Myocyte (in vitro differentiated cells): Measurements from ENCODE around the gene DOCK10. TPM values are rescaled to one million over a fixed set of nuclear protein-coding genes. Genes with fewer than 3 reads are reported as not detected.

Source experiments
- DNase-seq: peaks from one replicate; pipeline ENCODE4 v3.0.0-alpha.2; 2012; ENCODE audit warnings: low read depth
- total RNA-seq: library from RNA; depleted of rRNA; stranded (reverse); fragments of >200 nt; gene quantifications from 2 replicates; pipeline ENCODE4 v1.2.3, GENCODE V29; 2014

DOCK10 gene
- total RNA-seq, 1 donor from 2014 or later = 16.5 TPM

DNA sequence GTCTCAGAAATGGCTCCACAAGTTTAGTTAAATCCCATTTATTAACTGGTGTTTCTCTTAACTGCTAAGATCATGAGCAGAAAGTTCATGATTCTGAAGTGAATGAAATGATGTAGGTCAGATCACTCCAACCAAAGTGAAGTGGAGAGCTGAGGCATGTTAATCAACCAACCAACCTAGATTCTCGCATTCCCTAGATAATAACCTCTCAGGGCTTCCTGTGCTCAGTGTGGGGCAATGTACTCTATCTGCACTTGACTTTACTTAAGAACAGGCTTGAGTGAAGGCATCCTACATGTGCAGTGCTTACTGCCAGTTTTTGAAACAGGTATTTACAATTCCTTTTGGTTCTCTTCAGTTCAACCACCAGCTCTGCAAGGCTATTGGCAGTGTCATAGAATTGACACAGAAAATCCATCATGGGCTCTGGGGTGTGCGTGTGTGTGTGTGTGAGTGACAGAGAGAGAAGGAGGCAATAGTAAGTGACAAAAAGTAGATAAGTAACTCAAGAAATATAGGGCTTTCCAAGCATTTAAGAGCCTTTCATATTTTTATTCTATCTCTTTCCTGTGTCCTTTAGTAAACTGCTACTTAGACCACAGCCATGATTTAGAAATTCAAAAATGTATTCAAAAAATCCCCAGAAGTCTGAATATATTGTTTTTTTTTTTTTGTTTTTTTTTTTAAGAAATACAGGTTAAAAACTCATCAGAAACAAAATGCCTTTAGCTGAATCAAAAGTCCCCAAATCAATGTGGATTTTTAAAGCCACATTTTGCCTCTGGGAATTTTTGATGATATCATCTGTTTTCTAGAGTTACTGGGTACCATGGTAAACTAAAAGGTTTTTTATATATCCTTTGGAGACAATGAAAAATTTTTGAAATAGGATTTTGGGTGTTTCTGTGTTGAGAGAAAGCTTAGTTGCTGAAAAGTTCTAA, 28.6 kb downstream of the DOCK10 start:
- no peak for DNase-seq

DNA sequence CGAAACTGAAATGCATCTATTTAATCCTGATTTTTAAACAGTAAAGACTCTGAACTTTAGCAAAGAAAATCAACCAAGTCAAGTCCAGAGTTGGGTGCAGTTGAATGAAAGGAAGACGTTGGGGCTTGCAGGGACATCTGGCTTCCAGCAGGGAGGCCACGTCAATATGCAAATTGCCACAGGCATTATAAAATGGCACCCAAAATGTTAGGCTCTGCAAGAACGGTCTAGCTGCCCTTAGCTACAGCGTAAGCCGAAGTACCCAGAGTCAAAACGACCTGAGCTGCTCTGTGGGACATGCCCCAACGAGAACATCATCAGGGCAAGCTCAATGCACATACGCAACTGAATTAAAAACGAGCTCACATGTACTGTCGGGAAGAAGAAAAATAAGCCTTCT, 30.7 kb downstream of the DOCK10 start:
- DNase-seq = no peak

DNA sequence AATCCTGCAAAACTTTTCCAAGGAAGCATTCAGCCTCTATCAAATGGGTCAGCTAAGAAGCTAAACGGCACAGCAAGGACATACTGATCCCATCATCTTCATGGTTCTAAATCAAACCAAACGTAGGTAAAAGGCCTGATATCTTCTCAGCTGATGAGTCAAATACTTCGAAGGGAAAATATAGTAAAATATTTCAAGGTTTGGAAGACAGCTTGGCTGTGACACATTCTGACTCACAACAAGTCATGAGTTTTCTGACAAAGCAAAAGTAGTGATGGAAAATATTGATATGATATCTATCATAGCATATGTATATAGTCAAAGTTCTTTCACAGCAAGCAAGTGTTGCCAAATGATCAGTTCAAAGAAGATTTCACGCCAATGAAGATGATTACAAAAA, 31.5 kb downstream of the DOCK10 start:
- peak; percentile 38 for DNase-seq

DNA sequence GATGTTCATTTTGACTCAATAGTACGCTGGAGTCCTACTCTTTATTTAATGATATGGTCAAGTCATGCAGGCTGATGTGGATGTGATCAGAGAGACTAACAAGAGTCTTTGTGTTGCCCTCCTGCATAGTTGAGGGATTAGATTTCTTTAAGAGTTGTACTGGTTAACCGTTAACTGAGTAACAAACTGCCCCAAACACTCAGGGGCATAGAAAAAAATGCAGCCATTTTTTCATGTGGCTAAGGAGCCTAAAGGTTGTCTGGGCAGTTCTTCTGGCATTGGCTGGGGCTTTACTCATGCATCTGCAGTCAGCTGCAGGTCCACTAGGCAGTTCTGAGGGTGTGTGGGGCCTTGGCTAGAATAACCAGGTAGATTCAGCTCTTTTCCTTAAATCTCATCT, 32.5 kb downstream of the DOCK10 start:
- no peak for DNase-seq

DNA sequence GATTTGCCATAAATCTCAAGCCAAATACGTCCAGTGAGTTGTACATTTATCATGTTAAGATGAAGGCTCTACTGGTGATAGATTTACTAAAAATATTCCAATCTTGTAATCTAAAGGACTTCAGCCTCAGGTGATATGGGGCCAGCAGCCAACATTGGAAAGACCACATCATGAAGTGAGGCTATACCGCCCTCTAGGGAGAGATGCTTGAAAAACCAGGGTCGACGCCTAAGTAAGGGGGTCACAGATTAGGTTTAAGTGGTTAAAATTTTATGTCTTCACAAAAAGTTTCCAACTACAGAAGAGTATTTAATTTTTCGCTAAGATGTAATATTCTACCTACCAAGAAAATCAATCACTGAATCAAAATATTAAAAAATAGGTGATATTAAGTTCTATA, 33.3 kb downstream of the DOCK10 start:
- DNase-seq = peak; percentile 36

DNA sequence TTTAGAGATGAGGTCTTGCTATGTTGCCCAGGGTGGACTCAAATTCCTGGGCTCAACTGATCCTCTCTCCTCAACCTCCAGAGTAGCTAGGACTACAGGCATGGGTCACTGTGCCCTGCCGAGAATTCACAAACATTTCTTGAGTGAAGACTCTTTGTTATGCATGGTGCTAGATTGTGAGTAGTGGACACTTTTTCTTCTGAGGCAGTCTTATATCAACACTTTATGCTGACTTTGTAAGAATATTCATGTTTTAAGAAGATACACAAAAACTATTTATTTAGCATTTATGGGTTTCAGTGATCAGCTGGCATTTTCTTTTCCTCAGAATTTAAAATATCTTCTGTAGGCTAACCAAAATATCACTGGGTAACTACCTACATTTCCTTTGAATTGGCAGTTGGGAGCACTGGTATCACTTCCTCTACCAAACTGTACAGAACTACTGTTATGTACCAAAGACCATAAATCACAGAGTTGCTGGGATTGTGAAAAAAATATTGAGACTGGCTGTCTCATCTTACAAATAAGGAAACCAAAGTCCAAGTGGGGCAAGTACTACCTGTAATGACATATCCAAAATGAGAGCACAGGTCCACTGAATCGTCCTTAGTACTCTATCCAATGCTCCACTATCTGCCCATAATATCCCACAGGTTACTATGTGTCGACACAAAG, 34.0 kb downstream of the DOCK10 start:
- no peak for DNase-seq

DNA sequence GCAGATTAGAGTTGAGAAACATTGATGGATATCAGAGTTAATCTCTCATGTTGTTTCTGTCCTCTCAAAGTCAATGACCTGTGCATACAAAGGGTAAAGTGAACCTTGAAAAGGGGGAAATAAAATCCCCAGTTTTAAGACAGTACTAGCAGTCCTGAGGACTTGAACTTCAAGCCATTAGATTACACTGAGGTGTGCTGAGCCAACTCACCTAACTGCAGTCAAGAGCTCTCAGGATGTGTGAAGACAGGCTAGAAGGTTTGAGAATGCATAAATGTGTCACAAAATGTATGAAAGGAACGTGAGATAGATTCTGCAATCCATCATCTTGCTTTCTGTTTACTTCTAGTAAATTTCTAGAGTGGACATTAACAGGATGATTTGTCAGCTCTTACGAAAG, 35.5 kb downstream of the DOCK10 start:
- no peak for DNase-seq

DNA sequence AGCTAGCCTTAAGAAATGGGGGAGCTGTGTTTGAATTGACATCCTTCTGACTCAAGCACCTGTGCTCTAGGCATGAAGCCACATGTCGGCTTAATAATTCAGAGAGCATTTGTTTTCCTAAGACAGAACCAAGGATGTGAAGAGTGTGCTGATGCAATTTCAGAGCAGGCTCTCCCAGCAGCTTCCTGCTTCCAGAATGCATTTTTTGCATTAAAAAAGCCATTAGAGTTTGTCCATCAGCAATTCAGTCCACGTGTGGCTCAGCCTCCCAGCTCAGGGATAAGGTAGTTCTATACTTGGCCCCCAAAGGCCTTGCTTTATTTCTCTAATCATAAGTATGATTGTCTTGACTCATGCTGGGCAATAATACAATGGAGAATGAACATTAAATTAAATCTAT, 37.7 kb downstream of the DOCK10 start:
- peak; percentile 60 for DNase-seq

DNA sequence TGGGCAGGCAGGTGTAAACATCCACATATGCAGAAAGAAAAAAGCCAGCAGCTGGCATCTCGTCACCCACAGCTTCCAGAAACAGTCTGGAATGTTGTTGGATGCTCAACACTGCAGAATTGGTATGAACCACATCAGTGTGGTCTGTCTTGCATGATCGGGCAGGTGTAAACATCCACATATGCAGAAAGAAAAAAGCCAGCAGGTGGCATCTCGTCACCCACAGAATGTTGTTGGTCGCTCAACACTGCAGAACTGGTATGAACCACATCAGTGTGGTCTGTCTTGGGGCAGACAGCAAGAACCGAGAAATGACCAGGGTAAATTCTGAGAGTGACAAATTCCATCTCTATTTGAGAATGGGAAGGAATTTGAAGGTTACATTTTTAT, 39.6 kb downstream of the DOCK10 start:
- peak; percentile 83 for DNase-seq

DNA sequence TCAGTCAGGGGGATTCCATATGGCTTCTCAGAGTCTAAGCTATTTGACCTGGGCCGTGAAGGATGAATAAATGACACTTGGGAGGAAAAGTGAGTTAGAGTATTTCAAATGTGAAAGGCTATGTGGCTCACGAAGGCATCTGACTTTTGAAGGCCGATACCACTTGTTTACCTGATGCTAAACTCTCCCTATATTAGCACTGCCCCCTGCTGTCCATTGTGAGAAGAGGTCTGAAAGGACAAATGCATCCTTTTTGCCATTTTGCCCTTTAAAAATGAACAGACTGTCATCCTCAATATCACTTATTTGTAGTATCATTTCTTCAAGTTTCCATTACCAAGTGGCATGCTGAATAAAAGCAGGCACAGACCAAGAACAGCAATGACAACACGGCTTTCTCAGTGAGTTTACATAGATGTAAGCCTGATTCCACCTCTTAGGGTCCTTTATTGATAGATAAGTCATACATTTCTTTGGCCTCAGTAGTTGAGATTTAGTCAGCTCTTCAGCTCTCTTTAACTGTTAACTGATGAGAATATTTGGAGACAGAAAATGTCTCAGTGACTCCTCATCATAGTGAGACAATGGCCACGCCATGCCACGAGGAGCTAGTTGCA, 40.1 kb downstream of the DOCK10 start:
- peak; percentile 85 for DNase-seq

DNA sequence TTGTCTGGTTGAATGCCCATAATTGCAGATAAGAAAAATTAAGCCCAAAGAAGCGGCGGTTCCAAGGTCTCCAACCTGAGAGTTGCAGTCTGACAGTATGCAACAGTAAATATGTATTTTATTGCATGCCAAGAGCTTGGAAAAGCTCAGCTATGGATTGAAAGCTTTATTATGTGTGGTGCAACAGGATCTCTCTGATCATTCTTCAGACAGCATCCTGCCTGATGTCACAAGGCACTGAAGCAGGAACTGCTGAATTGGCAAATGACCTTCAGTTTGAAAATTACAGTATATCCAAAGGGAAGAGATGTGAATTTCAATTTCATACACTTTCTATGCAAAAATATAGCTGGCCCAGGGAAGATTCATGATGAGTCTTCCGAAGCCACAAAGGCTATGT, 42.5 kb downstream of the DOCK10 start:
- no peak for DNase-seq

DNA sequence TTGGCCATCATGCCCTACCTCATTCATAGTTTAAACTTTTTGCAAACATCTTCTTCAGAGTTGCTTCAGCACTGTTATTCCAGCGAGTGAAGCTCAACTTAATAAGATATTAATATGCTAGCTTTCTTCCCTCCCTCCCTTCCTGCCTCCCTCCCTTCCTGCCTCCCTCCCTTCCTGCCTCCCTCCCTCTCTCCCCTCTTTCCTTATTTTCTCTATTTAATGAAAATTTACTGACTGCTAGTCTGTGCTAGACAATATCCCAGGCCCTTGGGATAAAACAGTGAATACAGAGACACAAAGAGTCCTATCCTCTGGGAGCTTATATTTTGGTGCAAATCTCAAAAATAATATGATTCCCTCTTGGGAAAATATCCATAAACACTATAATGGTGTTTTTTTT, 42.9 kb downstream of the DOCK10 start:
- DNase-seq = no peak

DNA sequence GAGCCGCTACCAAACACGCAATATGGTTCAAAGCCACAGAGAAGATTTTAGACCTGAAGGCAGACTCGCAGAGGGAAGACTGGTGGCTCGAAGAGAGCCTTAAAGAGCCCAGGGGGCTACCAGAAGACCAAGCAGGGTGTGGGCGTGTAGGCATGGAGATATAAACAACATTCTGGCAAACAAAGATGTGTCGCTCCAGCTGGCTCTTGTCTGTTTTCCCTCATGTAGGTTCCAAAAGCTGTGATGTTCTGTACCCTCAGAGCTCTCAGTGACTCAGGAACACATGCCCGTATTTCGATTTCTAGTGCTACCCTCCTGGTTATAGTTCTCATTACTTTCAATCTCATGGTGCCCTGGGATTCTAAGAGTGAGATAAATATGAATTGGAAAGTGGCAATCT, 44.5 kb downstream of the DOCK10 start:
- DNase-seq = peak; percentile 69

DNA sequence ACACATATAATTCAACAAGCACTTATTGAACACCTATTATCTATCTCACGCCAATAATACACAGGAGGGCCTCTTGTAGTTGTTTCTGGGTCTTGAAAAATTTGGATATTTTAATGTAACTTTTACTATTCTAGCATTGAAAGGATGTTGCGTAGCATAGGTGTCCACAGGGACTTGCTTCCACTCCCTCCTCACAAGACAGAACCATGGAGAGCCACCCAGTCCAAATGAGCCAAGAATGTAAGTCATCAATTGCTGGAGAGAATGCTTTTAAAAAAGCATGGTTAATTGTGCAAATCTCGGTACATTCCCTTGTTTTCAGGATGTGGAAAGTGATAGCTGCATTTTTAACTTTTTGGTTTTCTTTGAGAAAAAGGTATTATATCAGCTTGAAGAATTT, 46.8 kb downstream of the DOCK10 start:
- no peak for DNase-seq

DNA sequence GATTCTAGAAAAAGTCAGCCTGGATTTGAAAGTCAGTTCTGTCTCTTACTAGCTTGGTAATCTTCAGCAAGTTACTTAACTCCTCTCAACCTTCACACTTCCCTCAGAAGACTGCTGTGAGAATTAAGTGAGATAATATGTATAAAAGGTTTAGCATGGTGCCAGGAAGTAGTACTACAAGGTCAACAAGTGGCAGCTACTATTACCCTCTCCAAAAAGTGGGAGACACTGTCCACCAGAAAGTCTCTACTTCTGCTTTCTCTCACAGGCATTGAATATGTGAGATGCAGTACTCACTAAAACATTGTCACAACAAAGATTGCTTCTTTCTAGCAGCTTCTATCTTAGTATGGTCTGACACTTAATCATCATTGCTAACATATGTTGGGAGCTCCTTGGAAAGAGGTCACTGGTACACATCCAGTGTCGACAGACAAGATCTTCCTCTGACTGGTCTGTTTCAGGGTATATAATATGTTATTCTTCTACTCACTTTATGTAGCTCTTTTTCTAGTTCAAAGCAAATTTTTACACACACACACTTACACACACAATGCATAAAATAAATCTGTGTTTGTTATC, 47.9 kb downstream of the DOCK10 start:
- DNase-seq = no peak

DNA sequence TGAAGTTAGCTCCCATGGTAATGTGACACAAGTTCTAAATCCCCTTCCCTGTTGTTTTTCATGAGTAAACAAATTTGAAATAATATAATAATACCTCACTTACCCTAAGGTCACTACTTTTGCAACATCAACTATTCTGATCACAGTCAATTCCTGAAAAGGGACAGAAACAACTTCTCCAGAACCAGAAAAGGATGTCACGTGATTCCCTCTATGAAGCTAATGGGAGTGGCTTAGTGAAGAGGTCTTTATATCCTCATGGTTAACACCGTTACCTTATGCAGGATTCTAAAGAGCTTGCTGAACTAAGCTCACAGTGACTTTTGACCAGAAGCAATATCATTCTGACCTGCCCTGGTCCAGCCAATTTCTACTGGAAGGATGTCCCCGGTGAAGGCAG, 51.6 kb downstream of the DOCK10 start:
- no peak for DNase-seq

DNA sequence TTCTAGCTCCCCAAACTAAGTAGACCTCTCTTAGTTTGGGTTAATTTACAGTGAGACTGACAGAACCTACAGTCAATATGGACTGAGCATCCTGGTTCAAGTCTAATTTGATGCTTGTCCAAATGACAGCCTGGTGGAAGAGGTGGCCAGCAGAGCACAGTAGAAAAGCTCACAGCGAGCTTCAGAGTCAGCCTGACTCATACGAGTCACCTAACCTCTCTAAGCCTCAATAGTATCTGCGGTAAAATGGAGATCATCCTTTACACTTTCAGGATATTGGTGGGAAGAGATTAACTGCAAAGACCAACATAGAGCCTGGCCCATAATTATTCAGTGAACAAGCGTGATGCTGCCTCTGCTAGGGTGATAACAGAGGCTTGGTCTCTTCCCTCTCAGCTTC, 54.5 kb downstream of the DOCK10 start:
- DNase-seq = no peak

DNA sequence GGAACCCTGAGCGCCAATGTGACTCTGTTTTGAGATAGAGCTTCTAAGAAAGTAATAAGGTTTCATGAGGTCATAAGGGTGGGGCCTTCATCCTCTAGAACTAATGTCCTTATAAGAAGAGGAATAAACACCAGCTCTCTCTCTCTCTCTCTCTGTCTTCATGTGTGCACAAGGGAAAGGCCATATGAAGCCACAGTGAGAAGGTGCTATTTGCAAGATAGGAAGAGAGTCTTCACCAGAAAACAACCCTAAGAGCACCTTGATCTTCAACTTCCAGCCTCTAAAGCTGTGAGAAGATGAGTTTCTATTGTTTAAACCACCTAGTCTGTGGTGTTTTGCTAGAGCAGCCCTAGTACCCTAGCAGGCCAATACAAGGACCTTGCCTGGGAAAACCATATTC, 55.8 kb downstream of the DOCK10 start:
- no peak for DNase-seq

DNA sequence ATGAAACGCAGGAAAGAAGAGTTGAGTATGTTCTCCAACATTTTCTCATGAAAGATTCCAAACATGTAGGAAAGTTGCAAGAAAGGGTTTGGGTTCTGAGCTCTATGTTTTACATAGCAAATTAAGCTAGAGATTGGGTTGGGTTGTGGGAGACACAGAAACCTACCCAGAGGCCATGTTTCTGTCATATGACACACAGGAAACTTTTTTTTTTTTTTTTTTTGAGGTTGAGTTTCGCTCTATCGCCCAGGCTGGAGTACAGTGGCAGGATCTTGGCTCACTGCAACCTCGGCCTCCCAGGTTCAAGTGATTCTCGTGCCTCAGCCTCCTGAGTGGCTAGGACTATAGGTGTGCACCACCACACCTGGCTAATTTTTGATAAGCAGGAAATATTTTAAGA, 57.6 kb downstream of the DOCK10 start:
- DNase-seq = no peak

DNA sequence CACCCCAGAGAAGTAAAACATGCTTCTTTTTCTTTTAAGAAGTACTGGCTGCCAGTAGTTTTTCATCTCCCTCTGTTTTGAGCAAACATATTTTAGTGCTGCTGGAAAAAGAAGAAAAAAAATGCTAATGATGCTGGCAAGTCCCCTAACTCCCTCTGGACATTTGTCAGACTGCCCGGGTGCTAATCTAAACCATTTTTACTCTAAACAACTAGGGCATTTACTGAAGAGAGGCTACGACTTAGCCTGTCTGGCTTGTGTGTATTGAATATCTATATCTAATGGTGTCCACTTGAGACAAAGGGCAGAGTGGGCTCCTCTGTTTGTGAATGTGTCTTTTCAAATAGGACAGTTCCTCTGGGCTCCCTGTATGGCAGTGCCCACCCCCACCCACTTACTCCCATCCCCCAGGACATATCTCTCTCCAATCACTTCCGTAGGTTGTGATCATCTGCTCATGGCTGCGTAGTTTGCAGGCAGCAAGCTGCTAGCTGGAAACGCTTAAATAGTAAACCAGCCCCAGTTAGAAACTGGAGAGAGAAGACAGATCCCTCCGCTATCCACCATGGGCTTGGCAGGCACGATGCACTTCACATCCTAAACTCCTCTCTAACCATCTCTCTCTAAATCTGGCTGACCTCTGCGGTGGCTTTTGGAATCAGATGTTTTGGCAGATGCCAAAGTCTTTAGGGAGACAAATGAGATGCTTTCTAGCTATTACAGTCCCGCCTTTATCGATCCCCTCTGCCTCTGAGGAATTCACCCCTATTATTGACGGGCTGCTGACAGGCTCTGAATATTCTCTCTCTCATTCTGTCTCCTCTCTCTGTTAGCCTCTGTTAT, 58.3 kb downstream of the DOCK10 start:
- peak; percentile 24 for DNase-seq
